ENCODE results near the gene RNF128.
"Not testable (repeated sequence)": the region's sequence is repeated elsewhere in the genome, so short reads cannot be mapped to it uniquely, and the experiment has no call there.

GRCh38 chrX:106812930-106813329 is 86.4 kb downstream of the RNF128 start:
- TF ChIP-seq EZH2 (IDR thresholded peaks at IDR 0.05; ENCODE audit: borderline replicate concordance, low read depth, low read length, severe bottlenecking); POLR2A (IDR thresholded peaks at IDR 0.05; ENCODE audit: low read depth, low read length); FOS (IDR thresholded peaks at IDR 0.05; ENCODE audit: borderline replicate concordance, insufficient read depth, low read length): not testable (repeated sequence)
- TF ChIP-seq, protein P1, sequence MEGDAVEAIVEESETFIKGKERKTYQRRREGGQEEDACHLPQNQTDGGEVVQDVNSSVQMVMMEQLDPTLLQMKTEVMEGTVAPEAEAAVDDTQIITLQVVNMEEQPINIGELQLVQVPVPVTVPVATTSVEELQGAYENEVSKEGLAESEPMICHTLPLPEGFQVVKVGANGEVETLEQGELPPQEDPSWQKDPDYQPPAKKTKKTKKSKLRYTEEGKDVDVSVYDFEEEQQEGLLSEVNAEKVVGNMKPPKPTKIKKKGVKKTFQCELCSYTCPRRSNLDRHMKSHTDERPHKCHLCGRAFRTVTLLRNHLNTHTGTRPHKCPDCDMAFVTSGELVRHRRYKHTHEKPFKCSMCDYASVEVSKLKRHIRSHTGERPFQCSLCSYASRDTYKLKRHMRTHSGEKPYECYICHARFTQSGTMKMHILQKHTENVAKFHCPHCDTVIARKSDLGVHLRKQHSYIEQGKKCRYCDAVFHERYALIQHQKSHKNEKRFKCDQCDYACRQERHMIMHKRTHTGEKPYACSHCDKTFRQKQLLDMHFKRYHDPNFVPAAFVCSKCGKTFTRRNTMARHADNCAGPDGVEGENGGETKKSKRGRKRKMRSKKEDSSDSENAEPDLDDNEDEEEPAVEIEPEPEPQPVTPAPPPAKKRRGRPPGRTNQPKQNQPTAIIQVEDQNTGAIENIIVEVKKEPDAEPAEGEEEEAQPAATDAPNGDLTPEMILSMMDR (IDR thresholded peaks at IDR 0.05; ENCODE audit: extremely low read depth in 1 of 2, insufficient read depth in 1 of 2, low read depth in 1 of 2, low read length in 2 of 2): not testable (repeated sequence)
- TF ChIP-seq, protein P2, sequence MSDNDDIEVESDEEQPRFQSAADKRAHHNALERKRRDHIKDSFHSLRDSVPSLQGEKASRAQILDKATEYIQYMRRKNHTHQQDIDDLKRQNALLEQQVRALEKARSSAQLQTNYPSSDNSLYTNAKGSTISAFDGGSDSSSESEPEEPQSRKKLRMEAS (IDR thresholded peaks at IDR 0.05; ENCODE audit: insufficient read depth, insufficient read length): not testable (repeated sequence)

Measured in endothelial cell of umbilical vein (primary cell).